ENCODE results near the gene CADPS2.

Gene CADPS2

GRCh38 chr7:122803851-122804250, 82.4 kb downstream of the CADPS2 start:
- Histone ChIP-seq H3K36me3 (ENCODE audit: control insufficient read depth, insufficient read depth, low read length) (no peaks in the 10 kb centered on the region), H3K27me3 (ENCODE audit: control insufficient read depth, insufficient read depth, low read length) (no peaks in the 10 kb centered on the region), H3K4me1 (ENCODE audit: control insufficient read depth, insufficient read depth, low read length) (no peaks in the 10 kb centered on the region), H3K9ac (ENCODE audit: low read length) (no peak overlapping the region), H3K4me3 (ENCODE audit: low read length) (no peak overlapping the region), H3K9me3 (ENCODE audit: control insufficient read depth, low read length) (no peaks in the 10 kb centered on the region)

DNA sequence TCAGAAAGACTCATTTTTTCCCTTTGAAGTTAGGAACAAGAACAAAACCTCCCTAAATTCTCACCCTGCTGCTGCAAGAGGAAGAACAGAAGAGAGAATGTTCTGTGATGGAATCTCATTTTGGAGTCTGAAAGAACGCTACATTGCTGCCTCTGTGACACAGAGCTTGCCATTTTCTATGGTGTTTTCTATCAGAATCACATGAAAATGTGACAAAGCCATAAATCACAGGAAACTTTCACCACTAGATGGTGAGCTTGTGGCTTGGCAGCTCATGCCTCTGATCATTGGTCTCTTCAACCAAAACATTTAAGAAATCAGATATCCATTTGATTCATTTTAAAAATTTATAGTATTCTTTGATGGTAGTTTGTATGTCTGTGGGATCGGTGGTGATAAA, 82.9 kb downstream of the CADPS2 start:
- H3K36me3 ChIP-seq (ENCODE audit: control insufficient read depth, insufficient read depth, low read length) = no peaks in the 10 kb centered on the region
- no peak overlapping the region for H3K9ac ChIP-seq (ENCODE audit: low read length)
- no peaks in the 10 kb centered on the region for H3K9me3 ChIP-seq (ENCODE audit: control insufficient read depth, low read length)
- no peaks in the 10 kb centered on the region for H3K4me1 ChIP-seq (ENCODE audit: control insufficient read depth, insufficient read depth, low read length)
- no peaks in the 10 kb centered on the region for H3K27me3 ChIP-seq (ENCODE audit: control insufficient read depth, insufficient read depth, low read length)
- no peak overlapping the region for H3K4me3 ChIP-seq (ENCODE audit: low read length)

DNA sequence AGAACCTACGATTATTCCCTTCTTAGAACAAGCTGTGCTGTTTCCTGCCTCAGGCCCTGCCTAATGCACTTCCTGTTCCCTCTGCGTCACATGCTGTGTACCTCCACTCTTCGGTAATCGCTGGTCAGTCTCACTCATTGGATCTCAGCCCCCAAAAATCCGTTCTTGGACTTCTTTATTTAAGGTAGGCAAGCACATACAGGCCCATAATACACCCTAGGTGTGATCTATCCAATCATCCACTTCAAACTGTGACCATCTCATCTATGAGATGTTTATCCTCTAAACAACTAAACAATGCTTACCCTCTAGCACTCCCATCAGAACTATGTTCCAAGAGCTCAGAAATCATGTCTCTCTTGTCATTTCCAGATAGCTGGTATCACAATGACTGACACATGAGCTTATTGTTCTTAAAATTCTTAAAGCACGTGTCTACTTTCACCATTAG, 83.9 kb downstream of the CADPS2 start:
- no peaks in the 10 kb centered on the region for H3K27me3 ChIP-seq (ENCODE audit: control insufficient read depth, insufficient read depth, low read length)
- H3K4me1 ChIP-seq (ENCODE audit: control insufficient read depth, insufficient read depth, low read length) = no peaks in the 10 kb centered on the region
- H3K36me3 ChIP-seq (ENCODE audit: control insufficient read depth, insufficient read depth, low read length) = no peaks in the 10 kb centered on the region
- H3K9ac ChIP-seq (ENCODE audit: low read length) = no peak overlapping the region
- H3K4me3 ChIP-seq (ENCODE audit: low read length) = no peak overlapping the region
- no peaks in the 10 kb centered on the region for H3K9me3 ChIP-seq (ENCODE audit: control insufficient read depth, low read length)

DNA sequence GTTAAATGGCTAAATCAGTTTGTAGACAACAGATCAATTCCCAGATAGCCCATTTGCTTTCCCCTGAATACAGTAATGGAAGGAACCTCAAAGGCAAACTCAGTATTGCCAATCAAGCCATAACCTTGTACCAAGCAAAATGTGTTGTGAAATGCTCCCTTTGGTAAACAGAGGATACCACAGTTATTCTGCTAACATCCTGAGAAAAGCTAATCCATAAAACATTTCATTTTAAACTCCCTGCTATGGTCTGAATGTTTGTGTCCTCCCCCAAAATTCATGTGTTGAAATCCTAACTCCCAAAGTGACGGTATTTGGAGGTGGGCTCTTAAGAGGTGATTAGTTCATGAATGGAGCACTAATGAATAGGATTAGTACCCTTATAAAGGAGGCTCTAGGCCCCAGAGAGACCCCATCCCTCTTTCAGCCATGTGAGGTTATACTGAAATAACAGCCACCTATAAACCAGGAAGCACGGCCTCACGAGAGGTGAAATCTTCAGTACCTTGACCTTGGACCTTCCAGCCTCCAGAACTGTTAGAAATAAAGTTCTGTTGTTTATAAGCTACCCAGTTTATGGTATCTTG, 94.2 kb downstream of the CADPS2 start:
- Histone ChIP-seq H3K36me3 (ENCODE audit: control insufficient read depth, insufficient read depth, low read length) (no peaks in the 10 kb centered on the region), H3K4me1 (ENCODE audit: control insufficient read depth, insufficient read depth, low read length) (no peaks in the 10 kb centered on the region)

DNA sequence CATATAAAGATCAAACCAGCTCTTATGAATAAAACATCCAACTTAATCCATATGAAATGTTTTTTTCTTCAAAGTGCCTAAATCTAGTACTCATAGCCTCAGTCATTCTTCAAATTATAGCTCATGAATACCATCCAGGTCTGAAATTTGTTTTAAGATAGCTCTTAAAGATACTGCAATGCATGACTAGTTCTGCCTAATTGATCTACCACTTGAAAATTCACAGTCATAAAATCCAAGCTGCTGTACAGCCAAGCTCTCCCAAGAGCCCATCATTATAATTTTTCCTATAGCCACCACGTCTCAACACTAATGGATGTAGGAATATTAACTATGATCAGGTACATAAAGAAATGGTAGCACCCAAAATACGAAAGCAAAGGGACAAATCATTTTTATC, 95.7 kb downstream of the CADPS2 start:
- H3K27me3 ChIP-seq (ENCODE audit: control insufficient read depth, insufficient read depth, low read length) = no peaks in the 10 kb centered on the region
- no peaks in the 10 kb centered on the region for H3K9me3 ChIP-seq (ENCODE audit: control insufficient read depth, low read length)
- no peak overlapping the region for H3K4me3 ChIP-seq (ENCODE audit: low read length)
- H3K36me3 ChIP-seq (ENCODE audit: control insufficient read depth, insufficient read depth, low read length) = no peaks in the 10 kb centered on the region
- H3K4me1 ChIP-seq (ENCODE audit: control insufficient read depth, insufficient read depth, low read length) = no peaks in the 10 kb centered on the region
- no peak overlapping the region for H3K9ac ChIP-seq (ENCODE audit: low read length)

More for the DNA sequence above, 94.2 kb downstream of the CADPS2 start:
- H3K9me3 ChIP-seq (ENCODE audit: control insufficient read depth, low read length) = no peaks in the 10 kb centered on the region
- no peaks in the 10 kb centered on the region for H3K27me3 ChIP-seq (ENCODE audit: control insufficient read depth, insufficient read depth, low read length)
- no peak overlapping the region for H3K4me3 ChIP-seq (ENCODE audit: low read length)
- no peak overlapping the region for H3K9ac ChIP-seq (ENCODE audit: low read length)

DNA sequence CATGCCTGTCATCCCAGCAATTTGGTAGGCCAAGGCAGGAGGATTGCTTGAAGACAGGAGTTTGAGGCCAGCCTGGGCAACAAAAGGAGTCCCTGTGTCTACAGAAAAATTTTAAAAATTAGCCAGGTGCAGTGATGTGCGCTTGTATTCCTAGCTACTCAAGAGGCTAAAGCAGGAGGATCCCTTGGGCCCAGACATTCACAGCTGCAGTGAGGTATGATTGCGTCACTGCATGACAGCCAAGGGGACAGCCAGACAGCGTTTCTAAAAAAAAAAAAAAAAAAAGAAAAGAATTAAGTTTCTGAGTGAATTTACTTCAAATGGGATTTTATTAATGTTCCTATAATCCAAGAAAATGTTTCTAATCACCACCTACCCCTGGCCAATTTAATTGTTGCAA, 96.1 kb downstream of the CADPS2 start:
- Histone ChIP-seq H3K9ac (ENCODE audit: low read length) (no peak overlapping the region), H3K27me3 (ENCODE audit: control insufficient read depth, insufficient read depth, low read length) (no peaks in the 10 kb centered on the region), H3K4me3 (ENCODE audit: low read length) (no peak overlapping the region), H3K4me1 (ENCODE audit: control insufficient read depth, insufficient read depth, low read length) (no peaks in the 10 kb centered on the region), H3K36me3 (ENCODE audit: control insufficient read depth, insufficient read depth, low read length) (no peaks in the 10 kb centered on the region), H3K9me3 (ENCODE audit: control insufficient read depth, low read length) (no peaks in the 10 kb centered on the region)

GRCh38 chr7:122789156-122789555, 97.1 kb downstream of the CADPS2 start:
- H3K36me3 ChIP-seq (ENCODE audit: control insufficient read depth, insufficient read depth, low read length) = no peaks in the 10 kb centered on the region

DNA sequence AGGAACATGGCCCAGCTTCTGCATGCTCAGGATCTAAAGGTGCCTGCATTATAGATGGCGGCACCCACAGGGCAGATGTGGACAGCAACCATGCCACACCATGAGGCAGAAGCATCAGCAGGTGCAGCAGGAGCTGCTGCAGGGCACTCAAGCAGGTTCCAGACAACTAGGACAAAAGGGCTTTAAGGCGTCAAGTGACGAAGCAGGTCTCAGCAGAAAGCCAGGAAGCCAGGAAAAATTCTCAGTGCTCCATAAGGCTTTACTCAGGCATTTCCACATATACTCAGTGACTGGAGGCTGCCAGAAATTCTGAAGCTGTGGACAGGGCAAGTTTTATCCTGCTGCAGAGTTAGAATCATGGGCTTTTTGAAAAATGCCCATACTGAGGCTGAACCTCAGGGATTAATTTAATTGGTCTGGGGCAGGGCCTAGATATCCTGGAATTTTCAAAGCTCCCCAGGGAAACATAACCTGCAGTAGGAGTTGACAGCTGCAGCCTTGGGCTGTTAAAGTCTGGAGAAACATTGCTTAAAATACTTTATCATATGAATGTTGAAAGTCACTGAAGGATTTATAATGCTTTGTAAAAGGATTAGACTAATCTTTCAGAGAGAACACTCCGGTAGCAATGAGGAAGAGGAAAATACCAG, 115.4 kb downstream of the CADPS2 start:
- H3K9me3 ChIP-seq (ENCODE audit: control insufficient read depth, low read length) = no peaks in the 10 kb centered on the region
- no peaks in the 10 kb centered on the region for H3K36me3 ChIP-seq (ENCODE audit: control insufficient read depth, insufficient read depth, low read length)
- no peak overlapping the region for H3K4me3 ChIP-seq (ENCODE audit: low read length)
- no peaks in the 10 kb centered on the region for H3K4me1 ChIP-seq (ENCODE audit: control insufficient read depth, insufficient read depth, low read length)
- no peaks in the 10 kb centered on the region for H3K27me3 ChIP-seq (ENCODE audit: control insufficient read depth, insufficient read depth, low read length)
- H3K9ac ChIP-seq (ENCODE audit: low read length) = no peak overlapping the region

More at GRCh38 chr7:122789156-122789555, 97.1 kb downstream of the CADPS2 start:
- no peak overlapping the region for H3K9ac ChIP-seq (ENCODE audit: low read length)
- no peaks in the 10 kb centered on the region for H3K4me1 ChIP-seq (ENCODE audit: control insufficient read depth, insufficient read depth, low read length)
- no peak overlapping the region for H3K4me3 ChIP-seq (ENCODE audit: low read length)
- no peaks in the 10 kb centered on the region for H3K9me3 ChIP-seq (ENCODE audit: control insufficient read depth, low read length)
- H3K27me3 ChIP-seq (ENCODE audit: control insufficient read depth, insufficient read depth, low read length) = no peaks in the 10 kb centered on the region

- Histone ChIP-seq H3K4me3 (ENCODE audit: low read length) (no peak overlapping the region), H3K36me3 (ENCODE audit: control insufficient read depth, insufficient read depth, low read length) (no peaks in the 10 kb centered on the region), H3K9me3 (ENCODE audit: control insufficient read depth, low read length) (no peaks in the 10 kb centered on the region)
Observed at GRCh38 chr7:122768827-122769226, 117.4 kb downstream of the CADPS2 start.

DNA sequence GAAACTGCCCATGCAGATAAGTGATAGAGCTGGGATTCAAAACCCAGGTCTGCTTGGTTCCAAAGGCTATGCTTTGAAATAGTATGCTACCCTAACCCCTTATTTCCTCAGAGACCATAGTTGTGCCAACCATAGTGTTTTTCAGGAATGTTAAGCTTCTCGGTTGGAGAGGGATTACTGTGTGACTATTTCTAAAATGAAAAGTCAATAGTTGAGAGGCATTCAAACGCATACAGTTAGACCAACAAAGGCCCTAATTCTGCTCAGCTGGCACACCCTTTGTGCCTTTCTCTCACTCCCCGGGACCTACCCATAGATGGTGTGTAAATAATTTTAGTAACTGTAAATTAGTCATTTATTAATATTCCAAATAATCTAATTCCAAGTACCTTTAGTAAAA, 118.9 kb downstream of the CADPS2 start:
- no peaks in the 10 kb centered on the region for H3K9me3 ChIP-seq (ENCODE audit: control insufficient read depth, low read length)
- no peaks in the 10 kb centered on the region for H3K27me3 ChIP-seq (ENCODE audit: control insufficient read depth, insufficient read depth, low read length)
- no peak overlapping the region for H3K4me3 ChIP-seq (ENCODE audit: low read length)
- H3K4me1 ChIP-seq (ENCODE audit: control insufficient read depth, insufficient read depth, low read length) = no peaks in the 10 kb centered on the region
- no peaks in the 10 kb centered on the region for H3K36me3 ChIP-seq (ENCODE audit: control insufficient read depth, insufficient read depth, low read length)
- H3K9ac ChIP-seq (ENCODE audit: low read length) = no peak overlapping the region

More at GRCh38 chr7:122768827-122769226, 117.4 kb downstream of the CADPS2 start:
- Histone ChIP-seq H3K9ac (ENCODE audit: low read length) (no peak overlapping the region), H3K4me1 (ENCODE audit: control insufficient read depth, insufficient read depth, low read length) (no peaks in the 10 kb centered on the region), H3K27me3 (ENCODE audit: control insufficient read depth, insufficient read depth, low read length) (no peaks in the 10 kb centered on the region)

- no peak overlapping the region for H3K4me3 ChIP-seq (ENCODE audit: low read length)
- no peak overlapping the region for H3K9ac ChIP-seq (ENCODE audit: low read length)
- no peaks in the 10 kb centered on the region for H3K36me3 ChIP-seq (ENCODE audit: control insufficient read depth, insufficient read depth, low read length)
- no peaks in the 10 kb centered on the region for H3K9me3 ChIP-seq (ENCODE audit: control insufficient read depth, low read length)
- no peaks in the 10 kb centered on the region for H3K4me1 ChIP-seq (ENCODE audit: control insufficient read depth, insufficient read depth, low read length)
- H3K27me3 ChIP-seq (ENCODE audit: control insufficient read depth, insufficient read depth, low read length) = no peaks in the 10 kb centered on the region
Observed at GRCh38 chr7:122766593-122766992, 119.7 kb downstream of the CADPS2 start.

GRCh38 chr7:122764902-122765301, 121.4 kb downstream of the CADPS2 start:
- no peak overlapping the region for H3K4me3 ChIP-seq (ENCODE audit: low read length)
- H3K27me3 ChIP-seq (ENCODE audit: control insufficient read depth, insufficient read depth, low read length) = no peaks in the 10 kb centered on the region
- no peaks in the 10 kb centered on the region for H3K4me1 ChIP-seq (ENCODE audit: control insufficient read depth, insufficient read depth, low read length)
- H3K36me3 ChIP-seq (ENCODE audit: control insufficient read depth, insufficient read depth, low read length) = no peaks in the 10 kb centered on the region
- no peak overlapping the region for H3K9ac ChIP-seq (ENCODE audit: low read length)
- no peaks in the 10 kb centered on the region for H3K9me3 ChIP-seq (ENCODE audit: control insufficient read depth, low read length)

Data from mucosa of stomach (tissue), 1 donor.